Upper lobe of left lung (tissue), 6 donors: ENCODE results near the gene SPINK13. TPM values are rescaled to one million over a fixed set of nuclear protein-coding genes. Genes with fewer than 3 reads are reported as not detected.

ENCODE experiments used
- ATAC-seq, 2 donors: fragments of 200-7000 bp; cut with Tn5 transposase; one replicate each; pipeline ENCODE4 v1.9.1; 2022; ENCODE audit warnings: mild to moderate bottlenecking in 2 of 2, moderate library complexity in 2 of 2; ENCODE audit not compliant: low FRiP score in 2 of 2
- DNase-seq, 2 donors: peaks; one replicate each; pipeline ENCODE4 v3.0.0-alpha.2; 2019 to 2020
- H3K27ac ChIP-seq, 4 donors: fragments of 200-600 bp; sonication (generic); one replicate each; pipeline ENCODE4 v1.5.1; 2016 to 2019
- H3K27me3 ChIP-seq, 4 donors: fragments of 200-600 bp; sonication (generic); one replicate each; pipeline ENCODE4 v1.5.1; 2017 to 2019
- H3K36me3 ChIP-seq, 4 donors: fragments of 200-600 bp; sonication (generic); one replicate each; pipeline ENCODE4 v1.5.1; 2016 to 2019
- H3K4me1 ChIP-seq, 4 donors: fragments of 200-600 bp; sonication (generic); one replicate each; pipeline ENCODE4 v1.5.1; 2018 to 2019
- H3K4me3 ChIP-seq, 4 donors: fragments of 200-600 bp; sonication (generic); one replicate each; pipeline ENCODE4 v1.5.1; 2017 to 2019; ENCODE audit warnings: mild to moderate bottlenecking in 2 of 4, moderate library complexity in 1 of 4
- H3K9me3 ChIP-seq, 4 donors: fragments of 200-600 bp; sonication (generic); one replicate each; pipeline ENCODE4 v1.5.1; 2018 to 2019
- EP300 ChIP-seq, 4 donors: sonication (generic); formaldehyde crosslinking; IDR thresholded peaks; one replicate each; pipeline ENCODE4 v1.5.1; 2017; ENCODE audit warnings: antibody characterized with exemption in 4 of 4, control low read depth in 2 of 4
- POLR2A ChIP-seq, 4 donors: fragments of 450-650 bp; IDR thresholded peaks; one replicate each; pipeline ENCODE4 v1.5.1; 2016 to 2017; ENCODE audit warnings: antibody characterized with exemption in 4 of 4, mild to moderate bottlenecking in 2 of 4
- POLR2AphosphoS5 ChIP-seq, 2 donors: sonication (generic); formaldehyde crosslinking; IDR thresholded peaks; one replicate each; pipeline ENCODE4 v1.5.1; 2017; ENCODE audit warnings: antibody characterized with exemption in 2 of 2
- WGBS, 2 donors: methylation state at CpG; one replicate each; pipeline ENCODE4 v1.1.5; 2017 to 2018; 5-methylcytosine and 5-hydroxymethylcytosine counted together
- total RNA-seq, 6 donors: library from RNA; depleted of rRNA in 4 of 6; stranded (reverse); fragments of >200 nt in 4 of 6; gene quantifications; one replicate each; pipeline versions ENCODE4 v1.1.0 to v1.2.1, GENCODE V29; 2016 to 2021
- TF ChIP-seq, protein P1 (sequence below), 6 experiments: fragments of 450-650 bp in 4 of 6; fragments of 200-600 bp in 2 of 6; sonication (generic) in 2 of 6; IDR thresholded peaks; one replicate each; pipeline ENCODE4 v1.5.1; 2016 to 2019; ENCODE audit warnings: antibody characterized with exemption in 6 of 6
- donor health status: DM: no; HTN: no; CAD: no; lungs with moderate emphysema.
- donor health status: DM: no; HTN: yes; CAD: no; lungs with severe emphysema.

Gene SPINK13
- total RNA-seq, 6 donors from 2014 or later, result not detected

DNA sequence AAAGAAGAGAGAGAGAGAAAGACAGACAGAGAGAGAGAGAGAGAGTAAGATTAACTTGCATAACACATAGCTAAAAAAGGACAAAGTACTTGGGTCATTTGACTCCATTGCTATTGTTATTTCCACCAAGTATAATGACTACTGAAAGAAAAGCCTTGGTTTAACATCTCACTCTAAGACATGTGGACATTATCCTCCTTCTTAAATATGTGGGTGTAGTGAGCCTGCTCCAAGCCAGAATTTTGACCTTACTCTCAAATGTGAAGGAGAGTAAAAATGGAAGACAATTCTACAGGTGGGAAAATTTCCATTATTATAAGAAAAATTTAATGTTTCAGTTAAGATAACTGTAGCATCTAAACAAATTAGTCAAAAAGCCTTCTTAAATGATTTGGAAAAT is 38.8 kb upstream of the SPINK13 start:
- H3K27ac ChIP-seq, result no peak overlapping the region
- no peaks in the 10 kb centered on the region for H3K4me1 ChIP-seq
- DNase-seq (no peak), ATAC-seq (no peak)
- H3K27me3 ChIP-seq, result no peaks in the 10 kb centered on the region
- H3K36me3 ChIP-seq, result no peaks in the 10 kb centered on the region
- no peak for TF ChIP-seq EP300 (IDR thresholded peaks at IDR 0.05)
- TF ChIP-seq, protein P1, sequence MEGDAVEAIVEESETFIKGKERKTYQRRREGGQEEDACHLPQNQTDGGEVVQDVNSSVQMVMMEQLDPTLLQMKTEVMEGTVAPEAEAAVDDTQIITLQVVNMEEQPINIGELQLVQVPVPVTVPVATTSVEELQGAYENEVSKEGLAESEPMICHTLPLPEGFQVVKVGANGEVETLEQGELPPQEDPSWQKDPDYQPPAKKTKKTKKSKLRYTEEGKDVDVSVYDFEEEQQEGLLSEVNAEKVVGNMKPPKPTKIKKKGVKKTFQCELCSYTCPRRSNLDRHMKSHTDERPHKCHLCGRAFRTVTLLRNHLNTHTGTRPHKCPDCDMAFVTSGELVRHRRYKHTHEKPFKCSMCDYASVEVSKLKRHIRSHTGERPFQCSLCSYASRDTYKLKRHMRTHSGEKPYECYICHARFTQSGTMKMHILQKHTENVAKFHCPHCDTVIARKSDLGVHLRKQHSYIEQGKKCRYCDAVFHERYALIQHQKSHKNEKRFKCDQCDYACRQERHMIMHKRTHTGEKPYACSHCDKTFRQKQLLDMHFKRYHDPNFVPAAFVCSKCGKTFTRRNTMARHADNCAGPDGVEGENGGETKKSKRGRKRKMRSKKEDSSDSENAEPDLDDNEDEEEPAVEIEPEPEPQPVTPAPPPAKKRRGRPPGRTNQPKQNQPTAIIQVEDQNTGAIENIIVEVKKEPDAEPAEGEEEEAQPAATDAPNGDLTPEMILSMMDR (IDR thresholded peaks at IDR 0.05), result no peak
- no peak for TF ChIP-seq POLR2A (IDR thresholded peaks at IDR 0.05)
- TF ChIP-seq POLR2AphosphoS5 (IDR thresholded peaks at IDR 0.05), result no peak
- H3K4me3 ChIP-seq, result no peak overlapping the region
- H3K9me3 ChIP-seq, result no peaks in the 10 kb centered on the region

DNA sequence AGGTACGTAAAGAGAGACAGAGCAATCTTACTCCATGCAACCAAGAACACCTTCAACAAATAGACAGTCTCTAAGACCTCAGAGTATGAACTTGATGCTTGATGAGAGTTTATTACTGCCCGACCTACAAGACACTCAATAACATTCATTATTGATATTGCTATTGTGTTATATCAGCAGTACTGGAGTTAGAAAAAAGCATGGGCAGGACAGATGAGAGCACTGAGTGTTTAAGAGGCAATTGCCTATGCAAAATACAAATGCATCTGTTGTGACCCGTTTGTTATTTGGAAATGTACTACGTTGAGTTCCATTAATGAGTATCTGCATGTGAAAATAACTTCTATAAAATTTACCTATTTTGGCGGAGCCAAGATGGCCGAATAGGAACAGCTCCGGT is 38.4 kb upstream of the SPINK13 start:
- no peaks in the 10 kb centered on the region for H3K4me1 ChIP-seq
- H3K9me3 ChIP-seq, result no peaks in the 10 kb centered on the region
- DNase-seq, result no peak
- no peaks in the 10 kb centered on the region for H3K27me3 ChIP-seq
- no peak for ATAC-seq
- TF ChIP-seq EP300 (IDR thresholded peaks at IDR 0.05) (no peak), POLR2A (IDR thresholded peaks at IDR 0.05) (no peak), POLR2AphosphoS5 (IDR thresholded peaks at IDR 0.05) (no peak)
- TF ChIP-seq, protein P1 (IDR thresholded peaks at IDR 0.05), result no peak
- WGBS, 2 donors, result 93 to 95% methylated on average over 7 of the region's 7 CpGs
- no peak overlapping the region for H3K27ac ChIP-seq
- no peak overlapping the region for H3K4me3 ChIP-seq
- no peaks in the 10 kb centered on the region for H3K36me3 ChIP-seq

DNA sequence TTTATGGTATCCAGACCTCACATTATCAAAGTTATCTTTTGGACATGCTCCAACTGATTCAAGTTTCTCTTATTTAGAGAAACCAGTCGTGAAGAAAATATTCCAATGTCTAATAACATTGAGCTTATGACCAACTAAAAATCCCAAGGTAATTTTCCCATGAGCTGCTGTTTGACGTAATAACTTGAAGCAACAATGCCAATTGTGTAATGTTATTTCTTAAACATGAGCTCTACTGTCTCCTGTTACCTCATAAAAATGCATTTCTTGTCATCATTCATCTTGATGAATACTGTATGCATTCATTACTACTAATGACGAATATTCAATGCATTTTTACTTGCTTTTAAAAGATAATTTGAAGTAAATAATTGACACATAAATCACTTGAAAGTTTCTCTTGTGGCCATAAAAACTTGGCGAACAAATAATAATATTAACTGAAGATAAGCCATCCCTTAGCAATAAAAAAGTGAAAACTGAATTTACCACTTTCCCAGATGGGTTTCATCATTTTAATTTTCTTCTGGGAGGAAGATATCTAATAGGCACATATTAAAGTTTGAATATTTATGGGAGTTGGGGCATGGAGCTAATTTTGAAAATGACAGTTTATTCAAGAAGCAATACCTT is 30.7 kb upstream of the SPINK13 start:
- Histone ChIP-seq H3K36me3 (no peaks in the 10 kb centered on the region), H3K9me3 (no peaks in the 10 kb centered on the region), H3K4me3 (no peak overlapping the region), H3K27me3 (no peaks in the 10 kb centered on the region), H3K27ac (no peak overlapping the region), H3K4me1 (no peaks in the 10 kb centered on the region)
- no peak for DNase-seq
- no peak for ATAC-seq
- WGBS, 2 donors, result 51 to 57% methylated on average over 4 of the region's 4 CpGs
- TF ChIP-seq POLR2AphosphoS5 (IDR thresholded peaks at IDR 0.05) (no peak), EP300 (IDR thresholded peaks at IDR 0.05) (no peak), POLR2A (IDR thresholded peaks at IDR 0.05) (no peak)
- TF ChIP-seq, protein P1 (IDR thresholded peaks at IDR 0.05), result no peak

DNA sequence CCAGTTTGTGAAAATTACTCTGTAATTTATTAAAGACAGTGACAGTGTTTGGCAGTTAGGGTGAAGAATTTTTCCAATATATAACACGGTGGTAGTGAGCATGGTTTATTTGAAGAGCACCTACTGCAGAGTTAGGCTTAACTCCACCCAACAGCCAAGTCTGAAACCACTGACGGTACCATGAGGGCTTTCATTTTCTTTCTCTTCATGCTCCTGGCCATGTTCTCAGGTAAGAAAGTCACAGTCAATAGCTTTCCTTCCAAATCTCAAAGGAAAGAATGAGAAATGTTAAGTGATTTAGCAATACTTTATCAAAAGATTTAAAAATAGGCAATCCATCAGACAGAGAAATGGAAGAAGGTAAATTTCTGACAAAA is 30.2 kb upstream of the SPINK13 start, which contains the start of gene MARCOL:
TSS of gene MARCOL (plus strand) at position 108 of the 377 bp plus-strand sequence. CDS start at position 181, 73 bp downstream.
- H3K4me3 ChIP-seq, result no peak within 1 kb of the TSS
- TF ChIP-seq POLR2A (IDR thresholded peaks at IDR 0.05), result no peak
- TF ChIP-seq, protein P1 (IDR thresholded peaks at IDR 0.05), result no peak
- TF ChIP-seq EP300 (IDR thresholded peaks at IDR 0.05), result no peak
- TF ChIP-seq POLR2AphosphoS5 (IDR thresholded peaks at IDR 0.05), result no peak
- DNase-seq, result no peak

DNA sequence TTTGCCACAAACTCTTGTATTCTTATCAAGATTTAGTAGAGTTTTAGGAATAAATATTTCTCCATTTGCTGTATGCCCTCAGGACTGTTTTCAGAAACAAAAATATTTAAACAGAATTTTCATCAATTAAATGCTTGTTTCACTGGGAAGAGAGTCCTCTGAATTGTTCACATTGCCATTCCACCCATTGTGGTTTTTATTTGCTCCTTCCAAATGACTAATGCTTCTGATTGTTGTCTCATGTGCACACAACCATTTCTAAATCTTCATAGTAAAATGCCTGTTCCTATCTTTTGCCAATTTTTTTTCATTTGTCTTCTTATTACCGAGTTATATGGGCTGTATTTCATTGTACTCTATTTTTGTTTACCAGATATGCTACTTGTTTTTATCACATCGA is 19.7 kb upstream of the SPINK13 start:
- 90 to 93% methylated on average over 2 of the region's 2 CpGs for WGBS, 2 donors
- no peak overlapping the region for H3K27ac ChIP-seq

More for the DNA sequence above, 30.2 kb upstream of the SPINK13 start, which contains the start of gene MARCOL:
- Histone ChIP-seq H3K27ac (no peak within 1 kb of the TSS), H3K9me3 (no peaks in the 10 kb centered on the region), H3K4me1 (no peaks in the 10 kb centered on the region), H3K36me3 (no peaks in the 10 kb centered on the region), H3K27me3 (no peaks in the 10 kb centered on the region)
- ATAC-seq, result no peak
- 64 to 73% methylated on average over 2 of the region's 2 CpGs for WGBS, 2 donors

More for the DNA sequence above, 19.7 kb upstream of the SPINK13 start:
- Histone ChIP-seq H3K36me3 (no peaks in the 10 kb centered on the region), H3K9me3 (peaks cover 0 to 4% (median 2%) of the 10 kb centered on the region in 4 donors), H3K4me1 (no peaks in the 10 kb centered on the region), H3K27me3 (no peaks in the 10 kb centered on the region), H3K4me3 (no peak overlapping the region)
- ATAC-seq, result no peak
- TF ChIP-seq POLR2AphosphoS5 (IDR thresholded peaks at IDR 0.05), result no peak
- TF ChIP-seq, protein P1 (IDR thresholded peaks at IDR 0.05), result no peak
- TF ChIP-seq EP300 (IDR thresholded peaks at IDR 0.05), result no peak
- TF ChIP-seq POLR2A (IDR thresholded peaks at IDR 0.05), result no peak
- DNase-seq, result no peak
